HepG2 (cell line): ENCODE results near the gene BBC3. TPM values are rescaled to one million over a fixed set of nuclear protein-coding genes. Genes with fewer than 3 reads are reported as not detected.
A peak's percentile ranks its signal among the peaks of the same experiment; 100 is the strongest.

ENCODE experiments used
- BHLHE40 ChIP-seq: IDR thresholded peaks from 2 replicates; pipeline ENCODE4 v1.6.1; 2011; ENCODE audit warnings: low read length, improper control_type of control experiment
- CBFB ChIP-seq: sonication (generic); formaldehyde crosslinking; IDR thresholded peaks from 2 replicates; pipeline ENCODE4 v1.4.0; 2020; ENCODE audit warnings: missing genetic modification reagents
- DDIT3 ChIP-seq: sonication (generic); formaldehyde crosslinking; IDR thresholded peaks from 2 replicates; pipeline ENCODE4 v1.4.0; 2020; ENCODE audit warnings: mild to moderate bottlenecking, missing genetic modification reagents
- ELK4 ChIP-seq: sonication (generic); formaldehyde crosslinking; IDR thresholded peaks from 2 replicates; pipeline ENCODE4 v1.9.0; 2021; ENCODE audit warnings: missing genetic modification reagents, borderline replicate concordance
- HNF4G ChIP-seq, 2 experiments: sonication (generic) in 1 of 2; formaldehyde crosslinking in 1 of 2; IDR thresholded peaks; 2 replicates each; pipeline versions ENCODE4 v1.4.0 to v1.6.1; 2011 to 2020; ENCODE audit warnings: borderline replicate concordance in 2 of 2, low read depth in 2 of 2, mild to moderate bottlenecking in 2 of 2, low read length in 1 of 2, missing genetic modification reagents in 1 of 2, moderate library complexity in 1 of 2
- JDP2 ChIP-seq: sonication (generic); formaldehyde crosslinking; IDR thresholded peaks from 2 replicates; pipeline ENCODE4 v1.8.1; 2022; ENCODE audit warnings: missing genetic modification reagents, borderline replicate concordance
- MEIS1 ChIP-seq: sonication (generic); formaldehyde crosslinking; IDR thresholded peaks from 2 replicates; pipeline ENCODE4 v1.9.0; 2021; ENCODE audit warnings: mild to moderate bottlenecking, missing genetic modification reagents, moderate library complexity, borderline replicate concordance
- NFKBIZ ChIP-seq: IDR thresholded peaks from 2 replicates; pipeline ENCODE4 v1.6.1; 2018; ENCODE audit warnings: missing genetic modification reagents, missing compliant biosample characterization
- REPIN1 ChIP-seq: sonication (generic); formaldehyde crosslinking; IDR thresholded peaks from 2 replicates; pipeline ENCODE4 v1.8.0; 2022; ENCODE audit warnings: missing genetic modification reagents, low read depth, mild to moderate bottlenecking, borderline replicate concordance
- SAFB2 ChIP-seq: sonication (generic); formaldehyde crosslinking; IDR thresholded peaks from 2 replicates; pipeline ENCODE4 v1.5.1; 2020; ENCODE audit warnings: missing genetic modification reagents, low read depth, mild to moderate bottlenecking, borderline replicate concordance
- SOX6 ChIP-seq, 2 experiments: fragments of 450-650 bp in 1 of 2; sonication (generic) in 1 of 2; formaldehyde crosslinking in 1 of 2; IDR thresholded peaks; 2 replicates each; pipeline versions ENCODE4 v1.4.0 to v1.6.1; 2017 to 2020; ENCODE audit warnings: antibody characterized with exemption in 1 of 2, mild to moderate bottlenecking in 1 of 2, missing genetic modification reagents in 1 of 2
- STAT6 ChIP-seq: sonication (generic); formaldehyde crosslinking; IDR thresholded peaks from 2 replicates; pipeline ENCODE4 v1.4.0; 2020; ENCODE audit warnings: missing genetic modification reagents, mild to moderate bottlenecking, borderline replicate concordance
- THAP7 ChIP-seq: sonication (generic); formaldehyde crosslinking; IDR thresholded peaks from 2 replicates; pipeline ENCODE4 v1.8.1; 2023; ENCODE audit warnings: mild to moderate bottlenecking, missing genetic modification reagents
- ZNF143 ChIP-seq: sonication (generic); formaldehyde crosslinking; IDR thresholded peaks from 2 replicates; pipeline ENCODE4 v1.4.0; 2020; ENCODE audit warnings: missing genetic modification reagents
- ZNF530 ChIP-seq: sonication (generic); formaldehyde crosslinking; IDR thresholded peaks from 2 replicates; pipeline ENCODE4 v1.5.0; 2020; ENCODE audit warnings: low read depth, mild to moderate bottlenecking, missing genetic modification reagents
- ZNF609 ChIP-seq: sonication (generic); formaldehyde crosslinking; IDR thresholded peaks from 2 replicates; pipeline ENCODE4 v1.4.0; 2020; ENCODE audit warnings: mild to moderate bottlenecking, missing genetic modification reagents, borderline replicate concordance
- ZNF7 ChIP-seq: IDR thresholded peaks from 2 replicates; pipeline ENCODE4 v1.6.1; 2016; ENCODE audit warnings: missing biosample characterization, missing genetic modification reagents
- ZNF773 ChIP-seq: sonication (generic); formaldehyde crosslinking; IDR thresholded peaks from 2 replicates; pipeline ENCODE4 v1.4.0; 2020; ENCODE audit warnings: missing genetic modification reagents, borderline replicate concordance
- polyA plus RNA-seq, 8 experiments: library from polyadenylated mRNA; depleted of rRNA in 3 of 8; stranded (reverse) in 7 of 8; unstranded in 1 of 8; fragments of >200 nt; fragmentation: Illumina TruSeq in 4 of 8; extraction: Trizol in 4 of 8; gene quantifications; 2 replicates each; pipeline versions ENCODE4 v1.2.1 to v1.2.3, GENCODE V29; 2011 to 2016; ENCODE audit warnings: low read depth in 4 of 8, missing spikeins in 1 of 8, mixed read lengths in 1 of 8; ENCODE audit not compliant: insufficient read depth in 1 of 8
- total RNA-seq, 5 experiments: library from RNA; depleted of rRNA; stranded (reverse); fragments of >200 nt; fragmentation: Illumina TruSeq; extraction: Trizol; gene quantifications; 2 replicates each; pipeline ENCODE4 v1.2.3, GENCODE V29; 2016; ENCODE audit warnings: low read depth in 1 of 5

Gene BBC3
- total and polyA plus RNA-seq, 2 of the 13 experiments (the other 11 are each of a cell fraction or from before 2014, with no cell fraction given): 6.1 to 8.8 TPM

- TF ChIP-seq THAP7 (CRISPR knock-in tag) (no peak), ZNF773 (no peak), BHLHE40 (no peak), DDIT3 (CRISPR knock-in tag) (no peak), SOX6 (IDR thresholded peaks at IDR 0.05) (no peak), SOX6 (CRISPR knock-in tag; IDR thresholded peaks at IDR 0.05) (peak; percentile 44; the same call in 1 of the 2 replicates), NFKBIZ (CRISPR knock-in tag) (no peak), ZNF143 (peak; percentile 57; the same call in 1 of the 2 replicates), ZNF530 (no peak), SAFB2 (no peak), CBFB (peak; percentile 68; the same call in 1 of the 2 replicates), JDP2 (CRISPR knock-in tag) (no peak), STAT6 (no peak), ELK4 (no peak), ZNF609 (CRISPR knock-in tag) (no peak), HNF4G (IDR thresholded peaks at IDR 0.05; ENCODE audit: borderline replicate concordance, low read depth, low read length) (no peak), HNF4G (CRISPR knock-in tag; IDR thresholded peaks at IDR 0.05; ENCODE audit: borderline replicate concordance, low read depth) (no peak), MEIS1 (CRISPR knock-in tag) (peak; percentile 72; the same call in 1 of the 2 replicates), REPIN1 (peak; percentile 47; the same call in 1 of the 2 replicates), ZNF7 (no peak)
These were observed 42.5 kb upstream of the BBC3 start (continued) for GRCh38 chr19:47273313-47274070.
